HG02852 (cell line): ENCODE data around the gene PCED1A.
"Not testable (repeated sequence)": the region's sequence is repeated elsewhere in the genome, so short reads cannot be mapped to it uniquely, and the experiment has no call there.

Source experiments
- ATAC-seq: cut with Tn5 transposase; IDR thresholded peaks from one replicate; pipeline ENCODE4 v1.9.1; 2021; ENCODE audit warnings: mild to moderate bottlenecking, moderate library complexity; ENCODE audit not compliant: unreplicated experiment

The PCED1A gene

GRCh38 chr20:2834401-2835110 is 5.9 kb downstream of the PCED1A start:
- ATAC-seq: no peak

DNA sequence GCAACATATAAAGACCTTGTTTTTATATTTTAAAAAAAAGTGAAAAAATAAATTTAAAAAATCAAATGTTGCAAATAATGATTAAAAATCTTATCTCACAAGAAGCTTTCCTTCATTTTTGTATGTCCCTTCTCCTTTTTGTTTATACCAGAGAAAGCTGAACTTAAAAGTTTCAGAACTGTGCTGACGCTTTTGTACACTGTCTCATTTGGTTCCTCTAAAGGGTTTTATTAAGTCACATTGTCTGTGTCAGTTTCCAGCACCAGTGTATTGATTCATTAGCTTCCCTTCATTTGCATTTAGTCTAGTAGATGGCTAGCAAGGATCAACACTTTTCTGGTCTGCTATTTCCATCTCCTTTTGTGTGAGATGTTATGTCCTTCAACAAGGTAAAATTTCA is 6.7 kb downstream of the PCED1A start:
- ATAC-seq: no peak

DNA sequence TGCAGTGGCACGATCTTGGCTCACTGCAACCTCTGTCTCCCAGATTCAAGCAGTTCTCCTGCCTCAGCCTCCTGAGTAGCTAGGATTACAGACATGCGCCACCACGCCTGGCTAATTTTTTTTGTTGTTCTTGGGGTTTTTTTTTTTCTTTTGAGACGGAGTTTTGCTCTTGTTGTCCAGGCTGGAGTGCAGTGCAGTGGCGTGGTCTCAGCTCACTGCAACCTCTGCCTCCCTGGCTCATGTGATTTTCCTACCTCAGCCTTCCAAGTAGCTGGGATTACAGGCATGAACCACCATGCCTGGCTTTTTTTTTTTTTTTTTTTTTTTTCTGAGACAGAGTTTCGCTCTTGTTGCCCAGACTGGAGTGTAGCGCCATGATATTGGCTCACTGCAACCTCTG is 9.2 kb downstream of the PCED1A start:
- ATAC-seq: not testable (repeated sequence)

- ATAC-seq: no peak
Observed at GRCh38 chr20:2829376-2829775, 11.1 kb downstream of the PCED1A start.

GRCh38 chr20:2826655-2827054 is 13.8 kb downstream of the PCED1A start:
- ATAC-seq: no peak

- no peak for ATAC-seq
Observed at GRCh38 chr20:2825761-2826160, 14.7 kb downstream of the PCED1A start.

GRCh38 chr20:2822073-2822472 is 18.4 kb downstream of the PCED1A start:
- no peak for ATAC-seq

DNA sequence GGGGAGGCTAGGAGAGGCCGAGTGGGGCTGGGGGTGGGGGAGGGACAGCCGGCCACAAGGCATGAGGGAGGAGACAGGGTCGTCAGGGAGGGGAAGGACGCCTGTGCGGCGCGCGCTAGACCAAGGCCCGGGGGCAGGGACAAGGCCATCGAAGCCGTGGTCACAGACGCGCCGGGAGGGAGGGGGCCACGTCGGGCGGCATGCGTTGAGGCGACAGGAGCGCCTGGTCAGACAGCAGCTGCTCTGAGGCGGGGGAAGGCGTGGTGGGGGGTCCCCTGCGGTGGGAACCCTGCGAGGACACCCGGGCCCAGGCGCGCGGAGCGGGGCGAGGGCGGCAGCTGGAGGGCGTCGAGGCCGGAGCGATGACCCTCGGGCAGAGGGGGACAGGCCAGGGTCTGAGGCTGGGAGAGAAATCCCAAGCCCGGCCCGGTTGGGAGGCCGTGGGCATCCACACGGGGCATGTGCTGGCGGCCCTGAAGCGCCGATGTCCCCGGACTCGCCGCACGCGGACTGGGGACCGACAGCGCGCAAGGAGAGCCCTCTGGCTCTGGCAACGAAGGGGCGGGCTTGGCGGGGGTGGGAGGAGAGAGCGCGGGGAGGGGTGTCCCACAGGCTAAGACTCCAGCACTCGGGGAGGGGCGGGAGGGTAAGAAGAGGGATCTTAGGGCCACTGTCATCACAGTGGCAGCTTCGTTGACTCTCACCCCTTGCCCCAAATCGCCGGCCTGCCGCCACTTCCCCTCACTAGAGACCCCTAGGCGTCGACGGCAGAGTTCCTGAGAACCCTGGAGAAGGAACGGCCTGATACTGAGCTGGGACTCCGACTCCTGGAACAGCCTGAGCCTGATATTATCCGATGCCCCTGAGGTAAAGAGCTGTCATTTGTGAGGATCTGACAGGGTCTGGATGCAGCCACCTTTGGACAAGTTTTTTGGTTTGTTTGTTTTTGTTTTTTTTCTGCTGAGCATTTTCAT is 19.3 kb downstream of the PCED1A start:
- ATAC-seq: no peak

DNA sequence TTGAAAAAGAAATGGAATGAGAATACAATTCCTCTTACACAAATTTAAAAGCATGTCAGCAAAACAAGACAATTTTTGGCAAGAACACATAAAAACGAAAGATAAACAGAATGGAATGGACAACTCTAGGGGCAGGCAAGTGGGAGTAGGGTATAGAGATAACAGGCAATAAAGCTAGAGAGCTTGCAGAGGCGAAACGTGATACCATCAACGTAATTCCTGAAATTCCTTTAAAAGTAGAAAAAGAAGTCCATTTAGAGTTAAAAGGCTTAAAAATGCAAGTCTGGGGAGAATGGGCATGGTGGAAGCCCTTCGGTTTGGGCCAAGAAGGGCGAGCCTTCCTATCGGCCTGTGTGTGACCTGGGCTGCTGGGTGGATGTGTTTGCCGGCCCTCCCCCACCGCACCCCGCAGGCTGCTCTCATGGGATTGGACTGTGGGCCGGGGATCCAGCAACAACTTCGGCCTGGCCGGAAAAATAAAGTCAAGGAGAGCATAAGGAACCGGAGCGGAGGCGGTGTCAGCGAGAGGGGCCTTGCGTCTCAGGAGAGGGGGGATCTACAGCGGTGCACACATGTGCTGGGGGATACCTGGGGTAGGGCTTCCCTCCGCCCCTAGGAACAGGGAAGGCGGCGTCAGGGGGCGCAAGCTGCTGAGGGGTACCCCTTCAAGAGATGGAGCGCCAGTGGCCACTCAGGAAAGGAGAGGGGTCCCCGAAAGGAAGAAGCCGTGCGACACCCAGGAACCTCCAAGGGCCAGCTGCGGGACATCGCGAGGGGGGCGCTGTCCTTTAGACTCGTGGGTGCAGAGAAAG is 20.2 kb downstream of the PCED1A start:
- no peak for ATAC-seq

DNA sequence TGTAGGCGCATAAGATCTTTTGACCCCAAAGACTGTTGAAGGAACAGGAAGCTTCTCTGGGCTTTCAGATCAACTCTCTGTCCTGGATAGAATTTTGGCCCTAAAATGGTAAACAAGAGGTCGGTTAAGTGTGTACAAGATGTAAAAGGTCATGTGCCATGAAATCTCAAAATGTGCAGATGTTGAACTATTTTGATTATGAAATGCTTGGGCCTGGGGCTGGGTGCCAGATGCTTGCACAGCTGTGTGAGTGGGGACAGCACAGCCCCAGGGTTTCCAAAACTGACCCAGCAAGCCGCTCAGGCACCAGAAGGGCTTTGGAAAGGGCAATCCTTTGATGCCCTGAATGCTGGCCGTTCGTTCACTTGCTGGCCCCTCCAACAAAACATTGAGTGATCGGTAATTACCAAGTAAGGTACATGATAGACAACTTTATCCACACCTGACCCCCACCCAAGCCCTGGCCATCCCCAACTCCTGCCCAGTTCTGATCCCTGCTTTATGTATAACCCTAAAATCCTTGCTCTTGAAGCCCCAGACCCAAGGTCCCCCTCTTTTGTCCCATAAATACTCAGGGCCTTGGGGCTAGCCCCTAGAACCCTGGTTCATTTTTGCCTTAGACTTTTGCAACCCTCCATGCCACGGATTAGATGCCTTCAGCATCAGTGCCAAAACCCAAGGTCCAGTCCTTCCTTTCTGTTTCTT is 22.4 kb downstream of the PCED1A start:
- ATAC-seq: no peak

- no peak for ATAC-seq
Observed at GRCh38 chr20:2817341-2817726, 23.1 kb downstream of the PCED1A start.

DNA sequence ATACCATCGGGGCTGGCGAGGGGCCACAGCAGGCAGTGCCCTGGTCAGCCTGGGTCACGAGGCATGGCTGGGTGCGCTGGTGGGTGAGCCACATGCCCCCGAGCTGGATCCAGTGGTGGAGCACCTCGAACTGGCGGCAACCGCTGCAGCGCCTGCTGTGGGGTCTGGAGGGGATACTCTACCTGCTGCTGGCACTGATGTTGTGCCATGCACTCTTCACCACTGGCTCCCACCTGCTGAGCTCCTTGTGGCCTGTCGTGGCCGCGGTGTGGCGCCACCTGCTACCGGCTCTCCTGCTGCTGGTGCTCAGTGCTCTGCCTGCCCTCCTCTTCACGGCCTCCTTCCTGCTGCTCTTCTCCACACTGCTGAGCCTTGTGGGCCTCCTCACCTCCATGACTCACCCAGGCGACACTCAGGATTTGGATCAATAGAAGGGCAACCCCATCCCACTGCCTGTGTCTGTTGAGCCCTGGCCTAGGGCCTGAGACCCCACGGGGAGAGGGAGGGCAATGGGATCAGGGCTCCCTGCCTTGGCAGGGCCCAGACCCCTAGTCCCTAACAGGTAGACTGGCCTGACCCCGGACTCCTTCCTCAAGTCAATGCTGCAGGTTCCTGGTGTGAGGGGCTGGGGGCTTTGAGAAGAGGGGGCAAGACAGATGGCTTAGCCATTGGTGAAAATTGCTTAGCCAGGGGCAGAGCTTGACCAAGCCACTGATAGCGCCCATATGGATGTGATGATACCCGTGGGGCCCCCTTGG is 23.7 kb downstream of the PCED1A start:
- ATAC-seq: no peak

- no peak for ATAC-seq
Observed at GRCh38 chr20:2816030-2816582, 24.3 kb downstream of the PCED1A start, which contains the start of gene TMEM239. TMEM239 (plus strand) TSS chr20:2816364; CDS start chr20:2816555, 191 bp downstream.

DNA sequence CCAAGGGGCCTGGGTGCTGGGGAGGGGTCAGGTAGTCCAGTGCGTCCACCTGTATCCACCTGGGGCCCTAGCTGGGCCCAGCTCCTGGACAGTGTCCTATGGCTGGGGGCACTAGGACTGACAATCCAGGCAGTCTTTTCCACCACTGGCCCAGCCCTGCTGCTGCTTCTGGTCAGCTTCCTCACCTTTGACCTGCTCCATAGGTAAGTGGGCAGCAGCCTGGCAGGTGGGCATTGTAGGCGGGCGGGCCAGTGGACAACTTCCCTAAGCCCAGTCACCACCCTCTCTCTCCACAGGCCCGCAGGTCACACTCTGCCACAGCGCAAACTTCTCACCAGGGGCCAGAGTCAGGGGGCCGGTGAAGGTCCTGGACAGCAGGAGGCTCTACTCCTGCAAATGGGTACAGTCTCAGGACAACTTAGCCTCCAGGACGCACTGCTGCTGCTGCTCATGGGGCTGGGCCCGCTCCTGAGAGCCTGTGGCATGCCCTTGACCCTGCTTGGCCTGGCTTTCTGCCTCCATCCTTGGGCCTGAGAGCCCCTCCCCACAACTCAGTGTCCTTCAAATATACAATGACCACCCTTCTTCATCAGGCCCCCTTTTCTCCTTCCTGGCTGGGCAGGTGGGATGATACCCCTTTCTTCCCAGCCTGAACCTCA is 25.1 kb downstream of the PCED1A start:
- ATAC-seq: no peak

GRCh38 chr20:2814587-2815051 is 25.8 kb downstream of the PCED1A start, which contains the start of gene C20orf141:
C20orf141 (plus strand) TSS chr20:2814987; CDS start chr20:2815185, 198 bp downstream.
- no peak for ATAC-seq

DNA sequence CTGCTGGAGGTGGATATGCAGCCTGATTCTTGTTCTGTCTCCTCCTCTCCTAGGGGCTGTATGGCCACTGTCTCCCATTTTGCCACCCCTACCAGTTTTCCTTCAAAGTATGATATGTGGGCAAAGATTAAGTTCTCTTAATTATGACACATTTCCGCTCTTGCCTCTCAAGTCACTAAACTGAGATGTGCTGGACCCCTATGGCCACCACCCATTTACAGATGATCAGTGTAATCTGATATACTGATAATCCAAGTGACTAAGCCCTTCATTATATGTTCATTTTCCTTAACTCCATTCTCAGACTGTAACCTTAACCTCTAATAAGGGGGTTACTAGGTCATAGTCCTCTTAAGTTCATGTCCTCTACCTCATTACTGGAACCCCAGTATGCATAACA is 26.4 kb downstream of the PCED1A start:
- no peak for ATAC-seq

- no peak for ATAC-seq
Observed at GRCh38 chr20:2812189-2812588, 28.3 kb downstream of the PCED1A start.

- ATAC-seq: no peak
Observed at GRCh38 chr20:2809690-2810089, 30.8 kb downstream of the PCED1A start.

GRCh38 chr20:2807929-2808328 is 32.5 kb downstream of the PCED1A start:
- not testable (repeated sequence) for ATAC-seq
